Frontal cortex (tissue), 4 donors: ENCODE results near the gene RAPH1. TPM values are rescaled to one million over a fixed set of nuclear protein-coding genes. Genes with fewer than 3 reads are reported as not detected.
"Not testable (repeated sequence)": the region's sequence is repeated elsewhere in the genome, so short reads cannot be mapped to it uniquely, and the experiment has no call there.

Source experiments
- DNase-seq, 2 donors: peaks; one replicate each; pipeline ENCODE4 v3.0.0; 2012; ENCODE audit warnings: low spot score in 2 of 2
- FAIRE-seq: peaks from 2 replicates; lab custom pipeline; 2012; peaks lifted over from hg19 to GRCh38; lab: Jason Lieb, UNC
- total RNA-seq: library from RNA; depleted of rRNA; stranded (reverse); fragments of >200 nt; gene quantifications from one replicate; pipeline ENCODE4 v1.2.3, GENCODE V29; 2014
- donor health status: control.
- donor health status: control.
- donor health status: control.

The RAPH1 gene
- total RNA-seq, 1 donor from 2014 or later, result 35.9 TPM

DNA sequence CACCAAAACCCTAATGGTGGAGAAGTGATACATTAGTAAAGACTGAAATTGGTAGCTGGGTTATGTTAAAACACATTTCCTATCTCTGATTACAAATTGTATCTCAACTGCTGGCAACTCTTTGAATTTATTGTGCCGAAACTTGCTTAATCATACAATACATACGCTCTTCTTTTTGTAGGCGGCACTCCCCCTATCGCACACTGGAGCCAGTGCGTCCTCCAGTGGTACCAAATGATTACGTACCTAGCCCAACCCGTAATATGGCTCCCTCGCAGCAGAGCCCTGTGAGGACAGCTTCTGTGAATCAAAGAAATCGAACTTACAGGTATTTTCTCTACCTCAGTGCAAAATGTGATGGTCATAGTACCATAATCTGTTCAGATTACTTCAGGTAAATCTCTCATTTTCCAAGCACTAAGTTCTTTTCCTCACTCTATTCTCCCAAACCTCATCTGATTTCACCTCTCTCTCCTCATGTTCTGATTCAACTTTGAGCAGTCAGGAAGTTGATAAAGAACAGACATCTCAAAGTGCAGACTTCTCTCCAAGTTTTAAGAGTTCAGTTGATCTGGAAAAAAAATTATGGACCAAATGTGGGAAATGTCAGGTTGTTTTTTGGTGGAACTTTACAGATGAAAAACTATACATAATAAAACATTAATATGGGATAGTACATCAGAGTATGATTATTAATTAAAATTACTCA is 140.4 kb downstream of the RAPH1 start:
- DNase-seq (no peak), FAIRE-seq (no peak)

DNA sequence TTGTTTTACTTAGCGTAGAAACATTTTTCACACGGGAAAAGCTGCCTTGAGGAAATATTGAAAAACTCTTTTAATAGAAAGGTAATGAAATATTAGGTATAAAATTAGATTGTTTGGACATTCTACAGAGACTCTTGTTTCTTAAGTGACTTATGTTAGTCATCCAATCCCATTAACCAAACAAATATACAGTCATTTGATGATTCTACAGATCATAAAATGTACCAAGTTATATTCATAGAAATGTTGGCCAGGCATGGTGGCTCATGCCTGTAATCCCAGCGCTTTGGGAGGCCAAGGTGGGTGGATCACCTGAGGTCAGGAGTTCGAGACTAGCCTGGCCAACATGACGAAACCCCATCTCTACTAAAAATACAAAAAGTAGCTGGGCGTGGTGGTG is 146.9 kb downstream of the RAPH1 start:
- not testable (repeated sequence) for DNase-seq, FAIRE-seq

GRCh38 chr2:203383038-203383437 is 152.1 kb downstream of the RAPH1 start:
- FAIRE-seq (no peak), DNase-seq (no peak)

DNA sequence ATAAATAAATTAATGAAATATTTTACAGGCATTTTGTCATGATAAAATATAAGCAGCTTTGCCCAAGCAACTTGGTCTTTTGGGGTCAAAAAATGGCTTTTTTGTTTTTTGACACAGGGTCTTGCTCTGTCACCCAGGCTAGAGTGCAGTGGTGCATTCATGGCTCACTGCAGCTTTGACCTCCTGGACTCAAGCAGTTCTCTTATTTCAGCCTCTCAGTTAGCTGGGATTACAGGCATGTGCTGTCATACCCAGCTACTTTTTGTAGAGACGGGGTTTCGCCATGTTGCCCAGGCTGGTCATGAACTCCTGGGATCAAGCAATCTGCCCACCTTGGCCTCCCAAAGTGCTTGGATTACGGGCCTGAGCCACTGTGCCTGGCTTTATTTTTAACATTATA is 155.9 kb downstream of the RAPH1 start:
- FAIRE-seq (no peak), DNase-seq (no peak)

GRCh38 chr2:203376173-203376572 is 158.9 kb downstream of the RAPH1 start:
- FAIRE-seq, result no peak
- DNase-seq, result no peak

- not testable (repeated sequence) for FAIRE-seq
Measured at GRCh38 chr2:203372706-203373105, 162.4 kb downstream of the RAPH1 start.

DNA sequence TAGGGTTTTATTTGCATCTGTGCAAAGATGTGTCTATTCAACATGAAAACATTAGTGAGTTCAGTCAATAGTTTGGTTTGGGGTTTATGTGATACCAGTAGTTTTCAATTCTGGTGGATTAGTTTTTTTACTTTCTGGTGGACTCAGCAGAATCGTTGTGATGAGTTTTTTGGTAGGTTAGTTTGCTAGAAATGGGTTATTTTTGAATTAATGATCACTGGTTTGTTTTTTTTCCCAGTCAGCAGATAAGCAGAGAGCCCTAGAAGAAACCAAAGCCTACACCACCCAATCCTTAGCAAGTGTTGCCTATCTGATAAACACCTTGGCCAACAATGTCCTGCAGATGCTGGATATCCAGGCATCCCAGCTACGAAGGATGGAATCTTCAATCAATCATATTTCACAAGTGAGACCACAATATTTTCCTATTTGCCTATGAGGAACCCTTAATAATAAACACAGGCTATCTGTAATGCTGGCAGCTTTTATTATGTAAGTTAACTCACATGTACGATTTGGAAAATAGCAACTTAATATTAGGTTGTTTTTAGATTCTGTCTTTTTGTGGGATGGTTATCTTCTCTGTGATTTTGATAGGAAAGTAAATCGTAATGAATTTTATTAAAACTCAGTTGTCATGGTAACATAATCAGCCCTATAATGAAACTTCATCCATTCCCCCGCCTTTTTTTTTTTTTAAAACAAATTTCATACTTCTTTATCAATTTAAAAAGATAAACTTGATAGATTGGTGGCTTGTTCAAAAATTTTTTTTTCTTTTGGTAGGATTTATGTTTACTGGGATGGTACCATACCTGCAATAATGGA is 168.2 kb downstream of the RAPH1 start:
- FAIRE-seq, result no peak

More at GRCh38 chr2:203372706-203373105, 162.4 kb downstream of the RAPH1 start:
- DNase-seq, result not testable (repeated sequence)

DNA sequence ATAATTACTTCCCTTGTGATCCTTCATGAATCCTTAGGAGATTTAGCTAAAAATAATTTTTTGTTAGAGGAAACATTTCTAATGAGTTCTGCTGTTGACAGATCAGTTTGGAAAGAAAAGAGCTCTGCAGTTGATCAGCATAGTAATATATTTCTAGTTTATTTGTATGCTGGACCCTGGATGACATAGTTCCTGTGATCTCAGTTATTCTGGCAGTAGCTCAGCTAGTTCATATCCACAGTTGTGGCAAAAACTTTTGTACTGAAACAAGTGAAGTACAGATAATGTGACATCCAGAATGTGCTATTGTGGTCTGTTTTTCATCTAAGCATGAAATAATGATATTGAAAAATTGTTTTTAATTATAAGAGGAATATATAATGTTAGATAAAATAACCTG is 173.2 kb downstream of the RAPH1 start:
- no peak for FAIRE-seq
- DNase-seq, result peak in 1 of 2 donors; percentile 31

More for the DNA sequence above, 168.2 kb downstream of the RAPH1 start:
- no peak for DNase-seq

- DNase-seq (no peak), FAIRE-seq (no peak)
Measured at GRCh38 chr2:203361495-203361894, 173.6 kb downstream of the RAPH1 start.

- DNase-seq, result no peak
- no peak for FAIRE-seq
Measured at GRCh38 chr2:203360833-203361430, 174.2 kb downstream of the RAPH1 start.

- DNase-seq (no peak), FAIRE-seq (no peak)
Measured at GRCh38 chr2:203359450-203359849, 175.7 kb downstream of the RAPH1 start.

- no peak for FAIRE-seq
- no peak for DNase-seq
Measured at GRCh38 chr2:203354966-203355365, 180.1 kb downstream of the RAPH1 start.

DNA sequence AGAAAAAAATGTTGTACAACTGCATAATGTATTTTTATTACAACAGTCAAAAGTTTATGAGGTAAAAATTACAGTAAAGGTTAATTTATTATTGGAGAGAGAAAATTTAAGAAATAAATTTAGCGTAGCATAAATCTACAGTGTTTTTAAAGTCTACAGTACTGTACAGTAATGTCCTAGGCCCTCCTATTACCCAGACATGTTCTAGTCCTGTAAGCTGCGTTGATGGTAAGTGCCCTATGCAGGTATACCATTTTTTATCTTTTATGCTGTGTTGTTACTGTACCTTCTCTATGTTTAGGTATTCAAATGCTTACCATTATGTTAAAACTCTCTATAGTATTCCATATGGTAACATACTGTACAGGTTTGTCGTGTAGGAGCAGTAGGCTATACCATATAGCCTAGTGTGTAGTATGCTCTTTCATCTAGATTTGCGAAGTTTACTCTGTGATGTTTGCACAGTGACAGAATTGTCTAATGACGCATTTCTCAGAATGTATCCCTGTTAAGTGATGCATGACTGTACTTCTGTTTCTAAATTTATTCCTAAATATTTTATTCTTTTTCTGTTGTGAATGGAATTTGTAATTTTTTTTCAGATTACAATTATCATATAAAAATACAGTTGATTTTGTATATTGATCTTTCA is 182.4 kb downstream of the RAPH1 start:
- no peak for FAIRE-seq

DNA sequence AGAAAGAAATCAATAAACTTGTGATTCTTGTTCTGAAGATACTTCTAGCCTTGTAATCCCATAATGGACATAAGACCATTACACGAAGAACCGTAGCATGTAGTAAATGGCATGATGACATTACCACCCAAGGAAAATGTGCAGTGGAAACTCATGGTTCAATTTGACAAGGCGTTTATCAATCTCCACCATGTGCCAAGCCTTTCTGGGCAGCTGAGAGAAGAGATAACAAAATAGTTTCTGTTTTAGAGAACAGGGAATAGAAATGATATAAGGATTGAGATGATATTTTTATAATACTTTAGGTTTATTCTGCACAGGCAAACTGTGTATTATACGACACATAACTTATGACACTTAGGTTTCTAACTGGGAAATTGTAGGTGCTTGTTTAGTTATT is 187.7 kb downstream of the RAPH1 start:
- DNase-seq (no peak), FAIRE-seq (no peak)

More for the DNA sequence above, 182.4 kb downstream of the RAPH1 start:
- DNase-seq, result no peak

DNA sequence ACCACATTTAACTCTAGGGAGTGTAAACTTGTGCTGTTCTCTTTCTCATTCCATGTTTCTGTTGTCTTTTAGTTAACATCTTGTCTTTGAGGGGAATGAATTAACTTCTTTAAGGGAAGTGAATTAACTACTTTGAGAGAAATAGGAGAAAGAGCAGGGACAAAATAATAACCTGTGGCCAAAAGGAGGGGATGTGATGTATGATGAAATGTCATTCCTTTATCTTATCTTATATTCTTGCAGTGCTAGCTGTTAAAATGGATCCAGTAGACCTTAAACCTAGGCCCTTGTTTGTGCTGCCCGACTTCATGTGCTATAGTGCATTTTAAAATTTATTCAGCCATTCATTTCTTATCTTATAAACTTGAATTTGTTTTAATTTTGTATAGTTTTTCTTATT is 188.5 kb downstream of the RAPH1 start:
- no peak for FAIRE-seq
- no peak for DNase-seq

DNA sequence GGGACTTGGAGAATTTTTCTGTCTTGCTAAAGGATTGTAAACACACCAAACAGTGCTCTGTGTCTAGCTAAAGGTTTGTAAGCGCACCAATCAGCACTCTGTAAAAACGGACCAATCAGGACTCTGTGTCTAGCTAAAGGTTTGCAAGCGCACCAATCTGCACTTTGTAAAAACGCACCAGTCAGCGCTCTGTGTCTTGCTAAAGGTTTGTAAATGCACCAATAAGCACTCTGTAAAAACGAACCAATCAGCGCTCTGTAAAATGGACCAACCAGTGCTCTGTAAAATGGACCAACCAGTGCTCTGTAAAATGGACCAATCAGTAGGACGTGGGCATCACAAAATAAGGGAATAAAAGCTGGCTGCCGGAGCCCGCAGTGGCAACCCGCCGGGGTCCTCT is 190.4 kb downstream of the RAPH1 start:
- FAIRE-seq (no peak), DNase-seq (no peak)
